ENCODE results near the gene WWOX. TPM values are rescaled to one million over a fixed set of nuclear protein-coding genes. Genes with fewer than 3 reads are reported as not detected.
"Not testable (repeated sequence)": the region's sequence is repeated elsewhere in the genome, so short reads cannot be mapped to it uniquely, and the experiment has no call there.

Gene WWOX
- total RNA-seq, 1 donor from 2014 or later: 19.2 TPM

DNA sequence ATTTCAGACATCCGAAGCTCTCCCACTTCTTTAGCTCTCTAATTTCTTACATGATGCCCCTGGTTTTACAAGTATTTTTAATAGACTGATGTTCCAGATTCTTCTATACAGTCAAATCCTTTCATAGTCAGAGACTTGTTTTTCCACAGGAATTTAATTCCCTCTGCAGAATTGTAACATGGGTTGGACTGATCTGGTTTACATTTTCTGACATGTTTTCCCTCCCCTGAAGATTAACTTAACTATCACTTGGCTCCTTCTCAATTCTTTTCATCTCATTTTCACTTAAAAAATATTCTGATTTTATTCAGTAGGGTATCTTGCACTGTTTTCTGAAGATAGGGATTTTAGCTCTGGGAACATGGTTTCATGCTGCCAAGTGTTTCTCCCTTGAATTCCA is 1148.9 kb downstream of the WWOX start:
- H3K4me3 ChIP-seq: no peak overlapping the region

DNA sequence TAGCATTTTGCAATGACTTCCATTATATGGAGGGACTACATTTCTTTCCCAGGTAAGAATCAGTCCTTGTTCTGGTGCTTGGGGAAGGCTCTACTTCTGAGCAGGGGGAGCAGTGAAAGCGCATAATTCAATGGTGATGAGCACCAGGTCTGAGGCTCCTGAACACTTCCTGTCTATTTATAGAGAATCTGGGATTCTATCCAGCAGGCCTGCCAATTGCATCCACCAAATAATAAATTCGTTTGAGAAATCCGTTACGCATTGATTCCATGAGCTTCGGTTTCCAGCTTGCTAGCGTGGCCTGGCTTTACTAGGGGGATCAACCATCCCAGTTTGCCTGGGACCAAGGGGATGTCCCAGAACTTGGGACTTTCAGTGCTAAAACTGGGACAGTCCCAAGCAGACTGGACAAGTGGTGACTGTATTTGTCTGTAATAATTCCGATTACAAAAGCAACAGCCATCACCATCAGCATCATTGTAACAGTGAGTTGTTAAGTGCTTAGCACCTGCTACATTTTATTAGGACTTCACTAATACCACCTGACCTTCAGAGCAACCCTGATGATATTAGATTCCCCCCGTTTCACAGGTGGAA is 1151.1 kb downstream of the WWOX start:
- H3K36me3 ChIP-seq: no peaks in the 10 kb centered on the region
- H3K4me1 ChIP-seq: no peaks in the 10 kb centered on the region
- H3K27me3 ChIP-seq (ENCODE audit: low read depth): no peaks in the 10 kb centered on the region
- no peak overlapping the region for H3K27ac ChIP-seq
- TF ChIP-seq, protein P1, sequence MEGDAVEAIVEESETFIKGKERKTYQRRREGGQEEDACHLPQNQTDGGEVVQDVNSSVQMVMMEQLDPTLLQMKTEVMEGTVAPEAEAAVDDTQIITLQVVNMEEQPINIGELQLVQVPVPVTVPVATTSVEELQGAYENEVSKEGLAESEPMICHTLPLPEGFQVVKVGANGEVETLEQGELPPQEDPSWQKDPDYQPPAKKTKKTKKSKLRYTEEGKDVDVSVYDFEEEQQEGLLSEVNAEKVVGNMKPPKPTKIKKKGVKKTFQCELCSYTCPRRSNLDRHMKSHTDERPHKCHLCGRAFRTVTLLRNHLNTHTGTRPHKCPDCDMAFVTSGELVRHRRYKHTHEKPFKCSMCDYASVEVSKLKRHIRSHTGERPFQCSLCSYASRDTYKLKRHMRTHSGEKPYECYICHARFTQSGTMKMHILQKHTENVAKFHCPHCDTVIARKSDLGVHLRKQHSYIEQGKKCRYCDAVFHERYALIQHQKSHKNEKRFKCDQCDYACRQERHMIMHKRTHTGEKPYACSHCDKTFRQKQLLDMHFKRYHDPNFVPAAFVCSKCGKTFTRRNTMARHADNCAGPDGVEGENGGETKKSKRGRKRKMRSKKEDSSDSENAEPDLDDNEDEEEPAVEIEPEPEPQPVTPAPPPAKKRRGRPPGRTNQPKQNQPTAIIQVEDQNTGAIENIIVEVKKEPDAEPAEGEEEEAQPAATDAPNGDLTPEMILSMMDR (IDR thresholded peaks at IDR 0.05): no peak
- intact Hi-C loops (cut with DNase I): no loop called here
- no peak overlapping the region for H3K4me3 ChIP-seq
- DNase-seq (no peak), ATAC-seq (no peak)
- H3K9me3 ChIP-seq: no peaks in the 10 kb centered on the region

More for the DNA sequence above, 1148.9 kb downstream of the WWOX start:
- Histone ChIP-seq H3K36me3 (no peaks in the 10 kb centered on the region), H3K27me3 (ENCODE audit: low read depth) (no peaks in the 10 kb centered on the region), H3K4me1 (no peaks in the 10 kb centered on the region), H3K9me3 (no peaks in the 10 kb centered on the region), H3K27ac (no peak overlapping the region)
- intact Hi-C loops (cut with DNase I): no loop called here
- DNase-seq (no peak), ATAC-seq (no peak)
- TF ChIP-seq, protein P1 (IDR thresholded peaks at IDR 0.05): no peak

DNA sequence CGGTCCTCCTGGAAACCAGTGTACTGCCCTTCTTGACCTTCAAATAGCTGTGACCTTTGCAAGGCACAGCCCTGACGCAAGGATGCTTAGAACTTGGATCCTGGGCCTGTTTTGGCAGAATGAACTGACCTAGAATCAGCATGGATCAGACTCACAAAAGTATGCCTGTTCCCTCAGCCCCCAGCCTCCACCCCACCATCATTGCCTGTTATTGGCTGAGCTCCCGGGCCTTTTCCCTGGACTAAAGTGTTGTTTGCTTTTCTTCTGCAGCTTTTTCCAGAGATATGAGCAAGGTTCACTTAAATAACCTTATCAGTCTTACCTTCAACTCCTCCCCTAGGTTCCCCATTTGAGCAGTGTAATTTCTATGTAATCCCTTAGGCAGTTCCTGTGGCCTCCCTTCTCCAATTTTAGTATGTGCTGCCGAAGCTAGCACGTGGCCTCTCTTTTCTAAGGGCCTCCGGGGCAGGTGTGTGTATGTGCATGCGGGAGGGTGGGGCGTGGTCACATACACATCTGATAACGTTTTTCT is 1153.7 kb downstream of the WWOX start:
- intact Hi-C loops (cut with DNase I): no loop called here
- DNase-seq: no peak
- TF ChIP-seq, protein P1 (IDR thresholded peaks at IDR 0.05): no peak
- no peak overlapping the region for H3K27ac ChIP-seq
- no peaks in the 10 kb centered on the region for H3K9me3 ChIP-seq
- H3K4me1 ChIP-seq: no peaks in the 10 kb centered on the region
- no peaks in the 10 kb centered on the region for H3K27me3 ChIP-seq (ENCODE audit: low read depth)
- H3K4me3 ChIP-seq: no peak overlapping the region
- no peak for ATAC-seq
- H3K36me3 ChIP-seq: no peaks in the 10 kb centered on the region

DNA sequence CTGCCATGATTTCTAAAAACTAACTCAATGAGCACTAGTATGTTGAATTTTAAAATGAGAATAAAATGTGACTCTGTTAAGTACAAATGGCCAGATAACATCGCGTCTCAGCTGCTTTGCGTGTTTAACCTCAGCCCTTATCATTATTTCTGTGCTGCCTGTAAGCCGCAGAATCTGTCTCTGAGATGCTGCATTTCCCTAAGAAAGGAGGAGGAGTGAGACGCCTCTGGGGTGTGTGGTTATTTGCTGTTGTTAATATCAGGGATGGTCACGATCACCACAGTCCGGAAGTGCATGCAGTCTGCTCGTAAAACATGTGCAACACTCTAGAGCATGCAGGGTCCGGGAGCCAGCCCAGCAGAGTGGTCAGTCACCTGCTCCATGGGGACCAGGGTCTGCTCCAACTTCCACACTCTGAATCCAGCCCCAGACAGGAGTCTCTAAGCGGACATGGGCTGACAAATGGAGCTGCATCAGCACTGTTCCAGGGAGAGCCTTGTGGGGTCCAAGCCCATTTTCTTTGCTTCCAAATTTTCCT is 1158.6 kb downstream of the WWOX start:
- DNase-seq: no peak
- no peak for ATAC-seq
- Histone ChIP-seq H3K9me3 (no peaks in the 10 kb centered on the region), H3K27ac (no peak overlapping the region), H3K36me3 (no peaks in the 10 kb centered on the region), H3K27me3 (ENCODE audit: low read depth) (no peaks in the 10 kb centered on the region), H3K4me1 (no peaks in the 10 kb centered on the region), H3K4me3 (no peak overlapping the region)
- intact Hi-C loops (cut with DNase I): no loop called here
- TF ChIP-seq, protein P1 (IDR thresholded peaks at IDR 0.05): no peak

DNA sequence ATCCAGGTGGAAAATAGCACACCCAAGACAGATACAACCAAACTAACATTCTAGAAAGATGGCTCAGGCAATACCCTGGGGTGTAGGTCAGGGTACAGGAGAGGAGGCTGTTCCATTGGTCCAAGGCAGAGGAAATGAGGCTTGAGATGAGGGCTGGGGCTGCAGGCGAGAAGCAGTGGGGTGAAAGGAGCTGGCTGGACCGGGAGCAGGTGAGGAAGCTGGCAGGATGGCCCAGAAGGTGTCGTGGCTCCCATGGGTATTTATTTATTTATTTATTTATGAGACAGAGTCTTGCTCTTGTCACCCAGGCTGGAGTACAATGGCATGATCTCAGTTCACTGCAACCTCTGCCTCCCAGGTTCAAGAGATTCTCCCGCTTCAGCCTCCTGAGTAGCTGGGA is 1161.4 kb downstream of the WWOX start:
- ATAC-seq; DNase-seq; H3K27me3 ChIP-seq (ENCODE audit: low read depth); H3K4me3 ChIP-seq; H3K36me3 ChIP-seq; H3K27ac ChIP-seq; intact Hi-C loops (cut with DNase I); H3K9me3 ChIP-seq; H3K4me1 ChIP-seq: not testable (repeated sequence)

DNA sequence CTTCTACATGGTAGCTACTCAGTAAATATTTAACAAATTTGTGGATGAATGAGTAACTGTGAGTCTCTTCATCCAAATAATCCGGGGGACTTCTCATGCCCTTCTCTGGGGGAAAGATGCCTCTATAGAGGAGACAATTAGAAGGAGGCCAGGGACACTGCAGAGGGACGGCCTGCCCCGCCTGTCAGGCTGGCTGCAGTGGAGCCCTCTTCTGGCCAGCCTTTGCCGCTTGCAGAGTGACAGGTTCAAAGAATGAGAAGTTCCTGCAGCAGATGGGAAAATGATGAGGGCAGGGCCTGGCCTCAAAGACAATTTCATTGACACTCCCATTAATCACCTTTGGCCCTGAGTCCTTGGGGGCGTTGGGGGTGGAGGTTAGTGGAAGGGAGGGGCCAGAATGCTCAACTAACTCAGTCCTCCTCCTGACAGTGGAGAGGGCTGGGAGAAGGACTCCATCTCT is 1162.1 kb downstream of the WWOX start:
- Histone ChIP-seq H3K4me1 (no peaks in the 10 kb centered on the region), H3K4me3 (no peak overlapping the region), H3K9me3 (no peaks in the 10 kb centered on the region), H3K36me3 (no peaks in the 10 kb centered on the region), H3K27ac (no peak overlapping the region), H3K27me3 (ENCODE audit: low read depth) (no peaks in the 10 kb centered on the region)
- TF ChIP-seq, protein P1 (IDR thresholded peaks at IDR 0.05): peak; percentile 55
- intact Hi-C loops (cut with DNase I): no loop called here
- DNase-seq (peak; percentile 64), ATAC-seq (peak; percentile 72 to 75)

Data from lower lobe of right lung (tissue), 2 donors.